HG03565 (cell line): ENCODE measurements around the gene IRX3.

ENCODE experiments used
- ATAC-seq: cut with Tn5 transposase; IDR thresholded peaks from one replicate; pipeline ENCODE4 v1.9.1; 2021; ENCODE audit warnings: mild to moderate bottlenecking, moderate library complexity; ENCODE audit not compliant: unreplicated experiment

The IRX3 gene

DNA sequence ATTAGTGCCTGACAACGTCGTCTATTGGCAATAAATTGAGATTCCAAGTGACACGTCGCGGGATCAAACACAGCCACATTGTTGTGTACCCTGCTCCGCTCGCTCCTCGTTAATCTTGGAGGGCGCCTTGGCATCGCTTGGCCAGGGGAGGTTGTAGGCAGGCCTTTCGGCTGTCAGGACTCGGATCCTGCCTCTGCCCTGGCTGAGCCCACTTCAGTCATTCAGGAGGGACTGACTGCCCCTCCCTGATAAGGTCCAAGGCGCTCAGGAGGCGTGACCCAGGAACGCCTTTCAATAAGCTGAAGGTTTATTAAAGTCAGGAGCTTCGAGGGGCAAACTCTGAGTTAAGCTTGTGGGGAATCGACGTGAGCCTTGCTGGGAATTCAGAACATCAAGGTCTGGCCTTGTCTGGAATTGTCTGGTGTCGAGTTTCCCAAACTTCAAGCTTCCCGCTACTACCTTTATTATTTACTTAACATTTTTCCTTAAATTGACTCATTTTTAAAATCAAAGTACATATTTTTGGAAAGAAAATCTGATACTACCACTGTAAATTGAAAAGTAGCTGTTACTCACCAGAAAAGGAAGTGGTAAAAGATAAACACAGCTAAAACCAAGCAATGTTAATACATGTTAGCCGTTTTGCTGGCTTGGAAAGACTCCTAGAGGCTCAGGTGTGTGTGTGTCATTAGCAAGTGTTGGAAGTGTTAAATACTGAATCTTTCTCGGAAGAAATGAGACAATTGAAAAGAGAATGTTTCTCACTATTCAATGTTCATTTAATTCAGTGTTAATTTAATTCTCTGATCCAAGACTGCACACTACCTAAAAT is 5.3 kb upstream of the IRX3 start:
- no peak for ATAC-seq

DNA sequence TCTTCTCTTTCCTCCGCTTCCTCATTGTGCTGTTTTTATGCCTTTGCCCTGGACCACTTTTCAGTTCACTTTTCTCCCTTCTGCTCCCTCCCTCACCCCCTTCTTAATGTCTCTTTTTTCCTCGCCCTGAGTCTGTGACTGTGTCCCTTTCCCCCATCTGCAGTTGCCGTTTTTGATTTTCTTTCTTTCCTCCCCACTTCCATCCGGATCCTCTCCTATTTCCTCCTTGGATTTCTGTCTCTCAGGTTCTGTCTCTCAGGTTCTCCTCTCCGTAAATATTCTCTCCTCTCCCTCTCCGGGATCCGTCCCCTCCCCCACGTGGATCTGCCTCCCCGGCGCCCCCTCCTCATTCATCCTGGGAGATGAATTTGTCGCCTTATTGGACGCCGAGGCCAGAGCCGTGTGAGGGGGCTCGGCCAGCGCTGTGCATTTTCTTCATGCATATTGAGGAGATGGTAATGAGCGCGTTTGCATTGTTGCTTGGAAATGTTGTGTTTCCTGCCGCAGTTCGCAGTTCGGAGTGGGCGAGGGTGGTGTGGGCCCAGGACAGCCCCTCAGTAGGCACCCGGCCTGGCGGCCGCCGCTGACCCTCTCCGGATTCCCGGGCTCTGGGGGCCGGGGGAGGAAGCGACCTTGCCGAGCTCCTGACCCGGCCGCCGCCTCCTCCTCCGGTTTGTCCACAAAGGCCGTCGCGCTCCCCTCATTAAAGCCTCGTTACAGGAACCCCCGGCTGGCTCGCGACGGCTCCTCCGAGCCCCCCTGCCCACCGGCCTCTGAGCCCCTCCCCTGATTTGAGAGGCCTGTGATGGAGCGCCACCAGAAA is 4.5 kb upstream of the IRX3 start:
- no peak for ATAC-seq

GRCh38 chr16:54289945-54290832 is 3.6 kb upstream of the IRX3 start:
- no peak for ATAC-seq

DNA sequence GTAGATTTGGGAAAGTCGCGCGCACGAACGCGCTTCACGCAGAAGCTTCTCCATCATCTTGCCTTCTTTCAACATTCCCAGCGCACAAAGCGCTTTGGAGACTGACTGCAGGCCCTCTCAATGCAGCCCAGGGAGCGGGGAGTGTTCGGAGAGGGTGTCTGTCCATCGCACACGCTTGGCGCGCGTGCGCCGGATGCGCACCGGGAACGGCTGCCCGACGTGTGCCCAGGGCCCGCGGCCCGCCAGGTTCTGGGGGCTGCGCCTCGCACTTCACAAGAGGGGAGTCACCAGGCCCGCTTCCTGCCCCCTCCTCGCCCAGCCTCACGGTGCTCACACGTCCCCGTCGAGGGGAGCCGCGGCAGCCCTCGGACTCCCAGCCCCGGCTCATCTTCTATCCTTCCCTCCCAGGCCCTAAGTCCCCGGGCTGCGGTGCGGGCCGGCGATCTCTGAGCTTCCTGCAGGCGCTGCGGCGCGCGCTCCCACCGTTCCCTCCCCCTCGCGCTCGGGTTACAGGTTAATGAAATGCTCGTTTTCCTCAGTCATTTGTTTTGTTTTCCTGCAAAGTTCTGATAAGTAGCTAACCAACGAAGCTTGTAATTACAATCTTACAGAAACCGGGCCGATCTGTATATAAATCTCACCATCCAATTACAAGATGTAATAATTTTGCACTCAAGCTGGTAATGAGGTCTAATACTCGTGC is 2.8 kb upstream of the IRX3 start:
- ATAC-seq = no peak

DNA sequence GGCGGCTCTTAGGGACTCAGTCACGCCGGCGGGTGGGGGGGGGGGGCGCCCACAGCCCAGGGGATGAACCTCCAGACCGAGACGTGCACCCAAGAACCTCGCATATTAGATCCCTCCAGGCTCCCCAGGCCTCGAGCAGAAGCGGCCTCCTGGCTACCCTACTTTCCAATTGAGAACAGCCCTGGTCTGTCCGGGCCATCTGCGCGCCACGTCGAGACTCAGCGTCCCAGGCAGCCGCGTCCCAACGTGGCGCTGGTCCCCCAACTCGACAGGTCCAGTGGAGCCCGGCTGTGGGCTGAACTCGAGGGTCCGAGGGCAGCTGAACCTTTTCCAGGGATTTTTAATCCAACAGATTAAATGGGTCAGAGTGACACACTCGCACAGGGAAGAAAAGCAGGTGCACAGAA is 2.3 kb upstream of the IRX3 start:
- no peak for ATAC-seq

GRCh38 chr16:54288030-54288834 is 1.6 kb upstream of the IRX3 start:
- no peak for ATAC-seq

- ATAC-seq = no peak
Observed at GRCh38 chr16:54287131-54288029, 793 bp upstream of the IRX3 start.

- no peak for ATAC-seq
Observed at GRCh38 chr16:54286090-54286365, 559 bp downstream of the IRX3 start.

- no peak for ATAC-seq
Observed at GRCh38 chr16:54285414-54286089, 1.0 kb downstream of the IRX3 start.

GRCh38 chr16:54284931-54285413 is 1.6 kb downstream of the IRX3 start:
- no peak for ATAC-seq

DNA sequence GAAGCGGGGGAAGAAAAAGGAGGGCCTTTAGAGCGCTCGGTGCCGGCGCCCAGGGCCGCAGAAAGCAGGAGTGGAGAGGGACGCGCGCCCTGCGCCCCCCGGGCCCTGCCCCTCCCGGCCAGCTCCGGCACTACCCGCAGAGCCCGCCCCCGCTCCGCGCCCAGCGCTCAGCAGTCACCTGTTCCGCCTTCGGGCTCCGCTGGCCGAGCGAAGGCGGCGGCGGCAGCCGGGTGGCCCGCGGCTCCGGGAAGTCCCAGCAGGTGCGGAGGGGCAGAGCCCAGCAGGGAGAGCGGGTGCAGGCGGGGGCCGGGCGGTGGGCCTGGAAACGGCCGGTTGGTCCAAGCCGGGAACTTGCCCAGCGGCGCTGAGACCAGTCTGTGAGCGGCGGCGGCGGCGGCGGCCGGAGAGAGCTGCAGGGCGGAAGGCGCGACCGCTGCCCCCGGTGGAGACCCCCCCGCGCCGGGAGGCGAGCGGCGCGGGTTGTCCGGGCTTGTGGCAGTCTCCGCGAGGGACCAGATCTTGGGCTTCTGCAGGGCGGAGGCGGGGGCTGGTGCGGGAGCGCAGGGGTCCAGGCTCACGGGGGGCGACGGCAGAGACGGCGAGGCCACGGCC is 2.2 kb downstream of the IRX3 start:
- no peak for ATAC-seq

DNA sequence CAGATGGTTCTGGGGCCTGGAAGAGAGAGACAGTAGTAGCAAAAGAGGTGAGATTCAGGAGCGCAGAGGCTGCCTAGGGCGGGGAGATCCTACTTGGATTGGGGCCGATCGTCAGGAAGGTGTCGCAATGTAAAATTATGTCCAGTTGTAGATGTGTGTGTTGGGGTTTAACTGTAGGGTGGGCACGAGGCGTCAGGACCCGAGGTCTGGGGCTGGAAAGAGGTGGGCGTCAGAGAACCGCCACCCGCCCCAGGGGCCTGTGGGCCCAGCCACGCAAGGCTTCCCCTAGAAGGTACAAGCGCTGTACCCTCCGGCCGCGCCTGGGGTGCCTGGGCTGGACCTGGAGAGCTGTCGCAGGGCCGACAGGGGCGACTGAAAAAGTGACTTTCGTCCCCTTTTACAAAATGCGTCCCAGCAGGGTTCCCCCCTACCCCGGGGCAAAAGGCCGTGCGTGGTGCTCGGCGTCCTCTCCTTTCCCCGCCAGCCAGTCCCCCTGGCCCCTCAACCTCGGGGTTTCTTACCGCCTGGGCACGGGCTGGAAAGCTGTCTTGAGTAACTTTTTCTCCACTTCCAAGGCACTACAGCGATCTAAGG is 2.8 kb downstream of the IRX3 start:
- ATAC-seq = no peak

- no peak for ATAC-seq
Observed at GRCh38 chr16:54282928-54283724, 3.5 kb downstream of the IRX3 start.

GRCh38 chr16:54282202-54282927 is 4.2 kb downstream of the IRX3 start:
- no peak for ATAC-seq

- no peak for ATAC-seq
Observed at GRCh38 chr16:54281535-54282201, 4.9 kb downstream of the IRX3 start.
